ENCODE measurements around the gene EEIG1.

DNA sequence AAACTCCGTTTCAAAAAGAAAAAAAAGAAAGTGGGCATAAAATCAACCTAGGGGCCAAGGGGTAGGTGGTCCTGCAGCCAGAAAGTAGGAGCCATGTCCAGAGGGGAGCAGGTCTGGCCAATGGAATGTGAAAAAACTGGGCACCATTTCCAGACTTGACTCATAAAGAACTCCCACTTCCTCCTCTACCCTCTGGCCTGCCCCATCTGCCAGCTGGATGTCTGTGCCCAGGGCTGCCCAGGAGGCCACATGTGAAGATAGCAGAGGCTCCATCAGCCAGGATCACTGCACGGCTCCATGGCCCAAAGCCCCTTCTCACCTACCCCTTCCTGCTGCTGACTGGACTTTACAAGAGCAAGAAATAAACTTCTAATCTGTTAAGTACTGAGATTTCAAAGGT lies 42.1 kb upstream of the EEIG1 start:
- TF ChIP-seq, protein P1, sequence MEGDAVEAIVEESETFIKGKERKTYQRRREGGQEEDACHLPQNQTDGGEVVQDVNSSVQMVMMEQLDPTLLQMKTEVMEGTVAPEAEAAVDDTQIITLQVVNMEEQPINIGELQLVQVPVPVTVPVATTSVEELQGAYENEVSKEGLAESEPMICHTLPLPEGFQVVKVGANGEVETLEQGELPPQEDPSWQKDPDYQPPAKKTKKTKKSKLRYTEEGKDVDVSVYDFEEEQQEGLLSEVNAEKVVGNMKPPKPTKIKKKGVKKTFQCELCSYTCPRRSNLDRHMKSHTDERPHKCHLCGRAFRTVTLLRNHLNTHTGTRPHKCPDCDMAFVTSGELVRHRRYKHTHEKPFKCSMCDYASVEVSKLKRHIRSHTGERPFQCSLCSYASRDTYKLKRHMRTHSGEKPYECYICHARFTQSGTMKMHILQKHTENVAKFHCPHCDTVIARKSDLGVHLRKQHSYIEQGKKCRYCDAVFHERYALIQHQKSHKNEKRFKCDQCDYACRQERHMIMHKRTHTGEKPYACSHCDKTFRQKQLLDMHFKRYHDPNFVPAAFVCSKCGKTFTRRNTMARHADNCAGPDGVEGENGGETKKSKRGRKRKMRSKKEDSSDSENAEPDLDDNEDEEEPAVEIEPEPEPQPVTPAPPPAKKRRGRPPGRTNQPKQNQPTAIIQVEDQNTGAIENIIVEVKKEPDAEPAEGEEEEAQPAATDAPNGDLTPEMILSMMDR (IDR thresholded peaks at IDR 0.05): no peak
- TF ChIP-seq POLR2A (IDR thresholded peaks at IDR 0.05): no peak

All from lower leg skin (tissue), 3 donors.